ENCODE results near the gene FOSL1. TPM values are rescaled to one million over a fixed set of nuclear protein-coding genes. Genes with fewer than 3 reads are reported as not detected.

Gene FOSL1
- total RNA-seq, 2 experiments from 2014 or later, result 0.88 TPM; not detected in 1

DNA sequence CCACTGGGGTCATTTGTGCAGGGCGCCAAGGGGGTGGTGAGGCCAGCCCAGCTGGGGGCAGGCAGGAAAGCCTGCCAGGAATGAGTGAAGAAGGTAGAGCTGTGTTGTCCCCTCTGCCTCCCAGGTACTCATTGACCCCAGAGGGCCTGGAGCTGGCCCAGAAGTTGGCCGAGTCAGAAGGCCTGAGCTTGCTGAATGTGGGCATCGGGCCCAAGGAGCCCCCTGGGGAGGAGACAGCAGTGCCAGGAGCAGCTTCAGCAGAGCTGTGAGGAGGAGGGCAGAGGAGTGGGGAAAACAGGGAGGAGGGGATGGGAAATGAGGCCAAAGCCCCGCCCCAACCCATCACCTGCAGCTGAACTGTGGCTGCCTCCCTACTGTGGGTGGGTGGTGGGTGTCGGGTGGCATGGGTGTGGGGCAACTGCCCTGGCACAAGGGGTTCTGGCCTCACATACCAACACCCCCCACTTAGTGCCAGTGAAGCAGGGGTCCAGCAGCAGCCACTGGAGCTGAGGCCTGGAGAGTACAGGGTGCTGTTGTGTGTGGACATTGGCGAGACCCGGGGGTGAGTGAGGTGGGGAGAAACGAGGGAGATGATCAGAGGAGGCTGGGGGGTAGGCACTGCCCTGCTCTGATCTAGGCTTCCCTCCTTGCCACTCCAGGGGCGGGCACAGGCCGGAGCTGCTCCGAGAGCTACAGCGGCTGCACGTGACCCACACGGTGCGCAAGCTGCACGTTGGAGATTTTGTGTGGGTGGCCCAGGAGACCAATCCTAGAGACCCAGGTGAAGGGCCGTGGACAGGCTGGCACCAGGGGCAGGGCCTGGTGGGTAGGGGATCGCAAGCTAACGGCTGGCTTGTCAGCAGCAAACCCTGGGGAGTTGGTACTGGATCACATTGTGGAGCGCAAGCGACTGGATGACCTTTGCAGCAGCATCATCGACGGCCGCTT, 37.0 kb downstream of the FOSL1 start:
- H3K9me2 ChIP-seq (ENCODE audit: insufficient read depth, low read length), result no peaks in the 10 kb centered on the region
- no peak overlapping the region for H3K4me2 ChIP-seq (ENCODE audit: low read length)
- peaks cover 30% of the 10 kb centered on the region for H3K4me1 ChIP-seq (ENCODE audit: insufficient read depth, low read length, poor library complexity, severe bottlenecking)
- H4K20me1 ChIP-seq (ENCODE audit: insufficient read depth, low read length), result peaks cover 4% of the 10 kb centered on the region; the same call in 1 of the 2 replicates
- peaks cover 59% of the 10 kb centered on the region for H3K36me3 ChIP-seq (ENCODE audit: insufficient read depth, low read length)
- no peak for TF ChIP-seq EZH2phosphoT487 (IDR thresholded peaks at IDR 0.05; ENCODE audit: borderline replicate concordance, low read depth, low read length)
- TF ChIP-seq, protein P1, sequence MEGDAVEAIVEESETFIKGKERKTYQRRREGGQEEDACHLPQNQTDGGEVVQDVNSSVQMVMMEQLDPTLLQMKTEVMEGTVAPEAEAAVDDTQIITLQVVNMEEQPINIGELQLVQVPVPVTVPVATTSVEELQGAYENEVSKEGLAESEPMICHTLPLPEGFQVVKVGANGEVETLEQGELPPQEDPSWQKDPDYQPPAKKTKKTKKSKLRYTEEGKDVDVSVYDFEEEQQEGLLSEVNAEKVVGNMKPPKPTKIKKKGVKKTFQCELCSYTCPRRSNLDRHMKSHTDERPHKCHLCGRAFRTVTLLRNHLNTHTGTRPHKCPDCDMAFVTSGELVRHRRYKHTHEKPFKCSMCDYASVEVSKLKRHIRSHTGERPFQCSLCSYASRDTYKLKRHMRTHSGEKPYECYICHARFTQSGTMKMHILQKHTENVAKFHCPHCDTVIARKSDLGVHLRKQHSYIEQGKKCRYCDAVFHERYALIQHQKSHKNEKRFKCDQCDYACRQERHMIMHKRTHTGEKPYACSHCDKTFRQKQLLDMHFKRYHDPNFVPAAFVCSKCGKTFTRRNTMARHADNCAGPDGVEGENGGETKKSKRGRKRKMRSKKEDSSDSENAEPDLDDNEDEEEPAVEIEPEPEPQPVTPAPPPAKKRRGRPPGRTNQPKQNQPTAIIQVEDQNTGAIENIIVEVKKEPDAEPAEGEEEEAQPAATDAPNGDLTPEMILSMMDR (conservative IDR thresholded peaks at IDR 0.05; ENCODE audit: low read length), result no peak
- DNase-seq (ENCODE audit: low spot score), result no peak
- intact Hi-C loops (cut with micrococcal nuclease; ENCODE audit: unreplicated experiment), result no loop called here
- no peaks in the 10 kb centered on the region for H3K9me3 ChIP-seq (ENCODE audit: low read length)
- ChIA-PET POLR2A (interaction anchor here (0.6 kb wide), 1 partner anchor 190 kb away, joined by 4 read pairs; no protein-coding TSS in a partner anchor), CTCF (ENCODE audit: unreplicated experiment) (interaction anchor here (0.6 kb wide), 1 partner anchor 26 kb away, joined by 3 read pairs; no protein-coding TSS in a partner anchor)
- H3K27ac ChIP-seq (ENCODE audit: low read depth, low read length, poor library complexity, severe bottlenecking), result no peak overlapping the region
- H3K4me3 ChIP-seq (ENCODE audit: low read depth, low read length, poor library complexity, severe bottlenecking), result no peak overlapping the region
- peaks cover 14% of the 10 kb centered on the region; the same call in 1 of the 2 replicates for H3K79me2 ChIP-seq (ENCODE audit: insufficient read depth, low read depth, low read length)
- BruUV-seq (replicated peaks), result no TSS peak
- H2AFZ ChIP-seq (ENCODE audit: low read length), result no peak overlapping the region

DNA sequence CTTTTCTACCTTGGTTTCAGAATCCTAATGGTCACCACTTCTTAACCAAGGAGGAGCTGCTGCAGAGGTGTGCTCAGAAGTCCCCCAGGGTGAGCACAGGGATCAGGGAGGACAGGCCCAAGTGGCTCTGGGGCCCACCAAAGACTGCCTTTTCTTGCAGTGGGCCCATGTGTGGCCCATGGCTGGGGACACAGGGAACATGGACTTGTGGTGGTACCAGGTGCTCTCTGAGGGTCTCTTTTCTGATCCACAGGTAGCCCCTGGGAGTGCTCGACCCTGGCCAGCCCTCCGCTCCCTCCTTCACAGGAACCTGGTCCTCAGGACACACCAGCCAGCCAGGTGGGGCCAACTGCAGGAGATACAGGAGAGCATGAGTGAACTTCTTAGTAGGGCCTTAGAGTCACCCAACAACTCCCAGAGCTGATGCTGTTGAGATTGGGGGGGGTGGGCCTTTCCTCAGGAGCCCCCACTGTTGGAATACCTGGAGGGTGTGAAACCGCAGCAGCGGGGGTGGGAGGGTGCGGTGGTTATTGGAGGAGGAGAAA, 37.9 kb downstream of the FOSL1 start:
- Histone ChIP-seq H3K79me2 (ENCODE audit: insufficient read depth, low read depth, low read length) (peaks cover 19% of the 10 kb centered on the region), H3K4me2 (ENCODE audit: low read length) (peak overlapping the region; percentile 96)
- no peak for TF ChIP-seq EZH2phosphoT487 (IDR thresholded peaks at IDR 0.05; ENCODE audit: borderline replicate concordance, low read depth, low read length)
- TF ChIP-seq, protein P1 (conservative IDR thresholded peaks at IDR 0.05; ENCODE audit: low read length), result no peak

More for the DNA sequence above, 37.9 kb downstream of the FOSL1 start:
- peaks cover 4% of the 10 kb centered on the region; the same call in 1 of the 2 replicates for H4K20me1 ChIP-seq (ENCODE audit: insufficient read depth, low read length)
- ChIA-PET POLR2A (interaction anchor here (2.1 kb wide), 1 partner anchor 12 kb away, joined by 5 read pairs; no protein-coding TSS in a partner anchor), CTCF (ENCODE audit: unreplicated experiment) (no interaction called here)
- peaks cover 27% of the 10 kb centered on the region for H3K4me1 ChIP-seq (ENCODE audit: insufficient read depth, low read length, poor library complexity, severe bottlenecking)
- peaks cover 61% of the 10 kb centered on the region for H3K36me3 ChIP-seq (ENCODE audit: insufficient read depth, low read length)
- no peak overlapping the region for H3K27ac ChIP-seq (ENCODE audit: low read depth, low read length, poor library complexity, severe bottlenecking)
- H2AFZ ChIP-seq (ENCODE audit: low read length), result no peak overlapping the region
- no peak for DNase-seq (ENCODE audit: low spot score)
- H3K4me3 ChIP-seq (ENCODE audit: low read depth, low read length, poor library complexity, severe bottlenecking), result no peak overlapping the region
- no peaks in the 10 kb centered on the region for H3K9me3 ChIP-seq (ENCODE audit: low read length)
- BruUV-seq (replicated peaks), result no TSS peak
- no peaks in the 10 kb centered on the region for H3K9me2 ChIP-seq (ENCODE audit: insufficient read depth, low read length)
- intact Hi-C loops (cut with micrococcal nuclease; ENCODE audit: unreplicated experiment), result no loop called here

Measured in OCI-LY7 (cell line).